Measurements from ENCODE around the gene TMTC2.

GRCh38 chr12:83142914-83143313 is 456.2 kb downstream of the TMTC2 start:
- TF ChIP-seq CTCF (IDR thresholded peaks at IDR 0.05) (no peak), POLR2A (IDR thresholded peaks at IDR 0.05) (no peak)
